ENCODE data around the gene SLC26A9.

SLC26A9 gene

DNA sequence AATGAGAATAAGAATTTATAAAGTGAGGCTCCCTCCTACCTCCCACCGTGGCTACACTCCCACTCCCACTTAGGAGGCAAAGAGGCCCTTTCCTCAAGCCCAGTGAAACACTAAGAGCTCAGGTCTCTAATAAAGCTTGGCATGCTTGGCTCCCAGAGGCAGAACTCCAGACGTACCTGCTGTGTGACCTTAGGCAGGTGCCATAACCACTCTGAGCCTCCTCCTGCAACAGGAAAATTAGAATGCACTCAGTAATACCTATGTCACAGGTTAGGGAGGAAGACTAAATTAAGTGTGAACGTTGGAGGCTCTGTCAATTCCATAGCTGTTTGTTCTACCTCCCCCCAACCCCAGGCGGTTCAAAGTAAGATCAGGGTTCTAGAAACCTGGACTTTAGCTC is 16.5 kb upstream of the SLC26A9 start:
- DNase-seq (ENCODE audit: extremely low read depth, low read depth) = no peak
- no peak for TF ChIP-seq CTCF (IDR thresholded peaks at IDR 0.05; ENCODE audit: low read depth, low read length)

- no peak for DNase-seq (ENCODE audit: extremely low read depth, low read depth)
- TF ChIP-seq CTCF (IDR thresholded peaks at IDR 0.05; ENCODE audit: low read depth, low read length) = no peak
These were observed 12.2 kb upstream of the SLC26A9 start for GRCh38 chr1:205955499-205955898.

DNA sequence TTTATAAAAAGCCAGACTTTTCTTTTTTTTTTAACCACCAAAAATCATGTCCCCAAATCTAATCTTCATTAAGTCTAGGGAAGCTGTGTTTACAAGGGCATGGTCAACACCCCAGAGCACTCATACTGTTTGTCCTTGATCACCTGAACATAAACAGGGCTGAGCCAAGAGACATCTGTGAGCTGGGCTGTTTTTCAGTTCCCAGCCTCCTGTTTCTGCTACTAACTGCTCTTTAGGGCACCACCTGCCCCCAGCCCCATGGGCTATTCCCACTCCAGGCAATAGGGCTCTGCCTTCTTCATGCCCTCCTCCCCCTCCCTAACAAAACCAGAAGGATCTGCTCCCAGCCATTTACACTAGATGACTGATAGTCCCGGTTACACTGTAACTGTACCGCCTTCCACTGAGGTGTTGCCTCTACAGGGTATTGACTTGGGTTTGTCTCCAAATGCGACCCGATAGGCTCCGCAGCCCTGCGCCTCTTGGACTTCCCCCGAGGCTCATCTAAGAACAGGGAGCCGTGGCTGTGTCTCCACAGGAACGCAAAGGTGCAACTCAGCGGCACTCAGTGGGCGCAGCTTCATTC is 11.7 kb upstream of the SLC26A9 start:
- no peak for TF ChIP-seq CTCF (IDR thresholded peaks at IDR 0.05; ENCODE audit: low read depth, low read length)
- DNase-seq (ENCODE audit: extremely low read depth, low read depth) = no peak

DNA sequence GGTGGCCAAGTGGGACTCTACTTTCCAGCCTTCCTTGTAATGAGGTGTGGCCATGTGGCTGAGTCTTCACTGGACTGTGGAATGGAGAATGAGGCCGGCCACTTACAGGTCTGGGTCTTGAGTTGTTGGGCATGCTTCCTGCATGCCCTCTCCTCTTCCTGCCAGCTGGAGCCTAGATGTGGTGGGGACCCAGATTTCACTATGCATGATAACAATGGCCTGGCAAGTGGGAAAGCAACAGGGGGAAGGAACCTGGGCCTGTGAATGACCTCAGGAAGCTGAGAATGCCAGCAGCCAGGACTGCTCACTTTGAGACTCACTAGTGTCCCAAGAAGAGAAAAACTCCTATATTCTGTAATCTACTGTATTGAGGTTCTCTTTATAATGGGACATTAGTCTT is 8.5 kb upstream of the SLC26A9 start:
- no peak for DNase-seq (ENCODE audit: extremely low read depth, low read depth)
- TF ChIP-seq CTCF (IDR thresholded peaks at IDR 0.05; ENCODE audit: low read depth, low read length) = no peak

- TF ChIP-seq CTCF (IDR thresholded peaks at IDR 0.05; ENCODE audit: low read depth, low read length) = no peak
- peak; percentile 31 for DNase-seq (ENCODE audit: extremely low read depth, low read depth)
These were observed 7.7 kb upstream of the SLC26A9 start for GRCh38 chr1:205950826-205951549.

DNA sequence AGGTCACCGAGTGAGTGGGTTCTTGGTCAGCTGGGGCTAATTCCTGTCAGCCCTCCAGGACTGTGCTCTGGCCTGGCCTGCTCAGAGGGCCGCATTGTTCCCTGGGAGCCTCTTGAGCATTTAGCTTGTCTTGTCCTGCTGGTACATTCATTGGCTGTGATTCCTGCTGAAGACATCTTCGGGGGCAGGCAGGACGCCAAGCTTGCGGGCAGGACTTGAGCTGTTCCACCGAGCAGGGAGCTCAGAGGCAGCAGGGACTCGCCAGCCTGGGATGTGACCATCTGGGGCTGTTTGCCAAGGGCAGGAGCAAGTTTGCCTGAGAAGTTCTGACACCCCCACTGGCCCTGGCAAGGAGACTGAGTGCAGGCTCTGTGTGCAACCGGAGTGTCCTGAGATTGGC is 7.0 kb upstream of the SLC26A9 start:
- TF ChIP-seq CTCF (IDR thresholded peaks at IDR 0.05; ENCODE audit: low read depth, low read length) = no peak

GRCh38 chr1:205949753-205950152 is 6.5 kb upstream of the SLC26A9 start:
- DNase-seq (ENCODE audit: extremely low read depth, low read depth) = no peak
- no peak for TF ChIP-seq CTCF (IDR thresholded peaks at IDR 0.05; ENCODE audit: low read depth, low read length)

More for the DNA sequence above, 7.0 kb upstream of the SLC26A9 start:
- DNase-seq (ENCODE audit: extremely low read depth, low read depth) = no peak

Data from AG09319 (cell line).